Amygdala (tissue), 56 donors: ENCODE results near the gene CDK18.
"Not testable (repeated sequence)": the region's sequence is repeated elsewhere in the genome, so short reads cannot be mapped to it uniquely, and the experiment has no call there.

Source experiments
- DNase-seq, 56 donors: peaks; one replicate each; lab custom pipeline; 2025; lab: John Stamatoyannopoulos, UW

CDK18 gene

GRCh38 chr1:205480349-205480985 is 24.0 kb upstream of the CDK18 start:
- no peak for DNase-seq

GRCh38 chr1:205481218-205481617 is 23.3 kb upstream of the CDK18 start:
- no peak for DNase-seq

GRCh38 chr1:205481629-205482151 is 22.8 kb upstream of the CDK18 start:
- no peak for DNase-seq

- DNase-seq = not testable (repeated sequence)
Measured at GRCh38 chr1:205482587-205482986, 21.9 kb upstream of the CDK18 start.

GRCh38 chr1:205483372-205483771 is 21.1 kb upstream of the CDK18 start:
- DNase-seq = no peak

GRCh38 chr1:205484985-205485967 is 19.2 kb upstream of the CDK18 start:
- DNase-seq = peak in 42 of 56 donors; percentile 14 to 76 (median 46)

GRCh38 chr1:205486258-205486657 is 18.2 kb upstream of the CDK18 start:
- DNase-seq = no peak

- DNase-seq = peak in 27 of 56 donors; percentile 8 to 73 (median 42)
Measured at GRCh38 chr1:205488074-205488723, 16.3 kb upstream of the CDK18 start.

- DNase-seq = no peak
Measured at GRCh38 chr1:205491794-205492193, 12.7 kb upstream of the CDK18 start.

GRCh38 chr1:205492201-205492667 is 12.2 kb upstream of the CDK18 start:
- DNase-seq = no peak

- no peak for DNase-seq
Measured at GRCh38 chr1:205492774-205493173, 11.7 kb upstream of the CDK18 start.

GRCh38 chr1:205493241-205494085 is 11.0 kb upstream of the CDK18 start:
- DNase-seq = peak in 3 of 56 donors; percentile 20 to 44 (median 38)

GRCh38 chr1:205494115-205494514 is 10.4 kb upstream of the CDK18 start:
- DNase-seq = peak in 7 of 56 donors; percentile 19 to 47 (median 33)

- peak in 14 of 56 donors; percentile 25 to 63 (median 36) for DNase-seq
Measured at GRCh38 chr1:205495237-205495823, 9.1 kb upstream of the CDK18 start.

GRCh38 chr1:205496661-205497060 is 7.8 kb upstream of the CDK18 start:
- no peak for DNase-seq

GRCh38 chr1:205497351-205497750 is 7.1 kb upstream of the CDK18 start:
- no peak for DNase-seq

GRCh38 chr1:205499789-205500188 is 4.7 kb upstream of the CDK18 start:
- no peak for DNase-seq

GRCh38 chr1:205500240-205501233 is 3.9 kb upstream of the CDK18 start:
- DNase-seq = no peak
